ENCODE measurements around the gene SLC39A11.

DNA sequence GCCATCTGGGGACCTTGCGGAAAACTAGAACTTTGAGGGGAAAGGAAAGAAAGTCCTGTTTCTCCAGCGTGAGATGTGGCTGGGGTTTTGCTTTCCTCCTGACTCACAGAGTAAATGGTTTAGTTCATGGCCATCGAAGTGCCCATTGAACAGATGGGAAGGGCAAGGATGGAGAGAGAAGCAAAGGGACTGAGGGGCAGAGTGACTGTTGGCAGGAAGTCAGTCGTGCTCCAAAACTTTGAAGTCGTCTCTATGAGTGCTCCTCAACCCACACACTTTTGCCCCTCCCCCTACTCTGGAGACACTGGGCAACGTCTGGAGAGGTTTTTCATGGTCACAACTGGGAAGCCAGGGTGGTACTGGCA is 476.9 kb downstream of the SLC39A11 start:
- TF ChIP-seq, protein P1, sequence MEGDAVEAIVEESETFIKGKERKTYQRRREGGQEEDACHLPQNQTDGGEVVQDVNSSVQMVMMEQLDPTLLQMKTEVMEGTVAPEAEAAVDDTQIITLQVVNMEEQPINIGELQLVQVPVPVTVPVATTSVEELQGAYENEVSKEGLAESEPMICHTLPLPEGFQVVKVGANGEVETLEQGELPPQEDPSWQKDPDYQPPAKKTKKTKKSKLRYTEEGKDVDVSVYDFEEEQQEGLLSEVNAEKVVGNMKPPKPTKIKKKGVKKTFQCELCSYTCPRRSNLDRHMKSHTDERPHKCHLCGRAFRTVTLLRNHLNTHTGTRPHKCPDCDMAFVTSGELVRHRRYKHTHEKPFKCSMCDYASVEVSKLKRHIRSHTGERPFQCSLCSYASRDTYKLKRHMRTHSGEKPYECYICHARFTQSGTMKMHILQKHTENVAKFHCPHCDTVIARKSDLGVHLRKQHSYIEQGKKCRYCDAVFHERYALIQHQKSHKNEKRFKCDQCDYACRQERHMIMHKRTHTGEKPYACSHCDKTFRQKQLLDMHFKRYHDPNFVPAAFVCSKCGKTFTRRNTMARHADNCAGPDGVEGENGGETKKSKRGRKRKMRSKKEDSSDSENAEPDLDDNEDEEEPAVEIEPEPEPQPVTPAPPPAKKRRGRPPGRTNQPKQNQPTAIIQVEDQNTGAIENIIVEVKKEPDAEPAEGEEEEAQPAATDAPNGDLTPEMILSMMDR (conservative IDR thresholded peaks at IDR 0.05; ENCODE audit: low read depth, low read length) = no peak
- no peak for TF ChIP-seq EZH2 (IDR thresholded peaks at IDR 0.05; ENCODE audit: borderline replicate concordance, low read depth, low read length, poor library complexity, severe bottlenecking)
